Bronchial epithelial cell (primary cell): ENCODE results near the gene AFAP1L1. TPM values are rescaled to one million over a fixed set of nuclear protein-coding genes. Genes with fewer than 3 reads are reported as not detected.
A peak's percentile ranks its signal among the peaks of the same experiment; 100 is the strongest.

ENCODE experiments used
- DNase-seq: peaks from one replicate; pipeline ENCODE4 v3.0.0-alpha.2; 2010; ENCODE audit warnings: low read depth
- FAIRE-seq: peaks from 2 replicates; lab custom pipeline; 2011; peaks lifted over from hg19 to GRCh38; lab: Jason Lieb, UNC
- H3K27me3 ChIP-seq: 2 replicates; pipeline ENCODE4 v1.5.1; 2011; ENCODE audit warnings: low read length; ENCODE audit not compliant: control insufficient read depth, insufficient read depth
- H3K36me3 ChIP-seq: 2 replicates; pipeline ENCODE4 v1.5.1; 2011; ENCODE audit warnings: low read length; ENCODE audit not compliant: control insufficient read depth, insufficient read depth
- H3K4me3 ChIP-seq: 2 replicates; pipeline ENCODE4 v1.5.1; 2011; ENCODE audit warnings: mild to moderate bottlenecking, low read depth, low read length, control low read depth
- total RNA-seq: library from RNA; depleted of rRNA; stranded (reverse); fragments of >200 nt; gene quantifications from 2 replicates; pipeline ENCODE4 v1.2.1, GENCODE V29; 2014
- TF ChIP-seq, protein P1 (sequence below): IDR thresholded peaks from 2 replicates; pipeline ENCODE4 v1.5.1; 2011; ENCODE audit warnings: mild to moderate bottlenecking, moderate library complexity, low read length, control low read depth, inconsistent platforms; ENCODE audit not compliant: insufficient read depth, severe bottlenecking

AFAP1L1 gene
- total RNA-seq, 1 donor from 2014 or later, result 17.4 TPM

DNA sequence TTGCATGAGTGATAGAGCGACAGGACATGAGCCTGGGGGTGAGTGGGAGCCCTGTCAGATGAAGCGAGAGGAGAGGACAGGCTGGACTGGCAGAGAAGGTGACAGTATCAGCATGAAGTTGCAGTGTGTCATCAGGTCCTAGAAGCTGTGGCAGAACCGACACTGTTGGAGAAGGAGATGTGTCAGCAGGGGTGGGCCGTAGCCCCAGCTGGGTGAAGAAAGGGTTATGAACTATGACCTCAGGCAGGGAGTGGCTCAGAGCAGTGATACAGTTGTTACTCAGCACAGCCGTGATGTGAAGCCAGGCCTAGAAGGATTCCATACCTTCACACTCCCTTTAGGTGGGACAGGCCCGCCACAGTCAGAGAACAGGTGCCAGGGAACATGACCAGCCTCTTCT is 93.8 kb downstream of the AFAP1L1 start:
- H3K4me3 ChIP-seq, result no peak overlapping the region
- TF ChIP-seq, protein P1, sequence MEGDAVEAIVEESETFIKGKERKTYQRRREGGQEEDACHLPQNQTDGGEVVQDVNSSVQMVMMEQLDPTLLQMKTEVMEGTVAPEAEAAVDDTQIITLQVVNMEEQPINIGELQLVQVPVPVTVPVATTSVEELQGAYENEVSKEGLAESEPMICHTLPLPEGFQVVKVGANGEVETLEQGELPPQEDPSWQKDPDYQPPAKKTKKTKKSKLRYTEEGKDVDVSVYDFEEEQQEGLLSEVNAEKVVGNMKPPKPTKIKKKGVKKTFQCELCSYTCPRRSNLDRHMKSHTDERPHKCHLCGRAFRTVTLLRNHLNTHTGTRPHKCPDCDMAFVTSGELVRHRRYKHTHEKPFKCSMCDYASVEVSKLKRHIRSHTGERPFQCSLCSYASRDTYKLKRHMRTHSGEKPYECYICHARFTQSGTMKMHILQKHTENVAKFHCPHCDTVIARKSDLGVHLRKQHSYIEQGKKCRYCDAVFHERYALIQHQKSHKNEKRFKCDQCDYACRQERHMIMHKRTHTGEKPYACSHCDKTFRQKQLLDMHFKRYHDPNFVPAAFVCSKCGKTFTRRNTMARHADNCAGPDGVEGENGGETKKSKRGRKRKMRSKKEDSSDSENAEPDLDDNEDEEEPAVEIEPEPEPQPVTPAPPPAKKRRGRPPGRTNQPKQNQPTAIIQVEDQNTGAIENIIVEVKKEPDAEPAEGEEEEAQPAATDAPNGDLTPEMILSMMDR, result no peak
- no peaks in the 10 kb centered on the region for H3K27me3 ChIP-seq
- FAIRE-seq (no peak), DNase-seq (peak; percentile 43)
- no peaks in the 10 kb centered on the region for H3K36me3 ChIP-seq

DNA sequence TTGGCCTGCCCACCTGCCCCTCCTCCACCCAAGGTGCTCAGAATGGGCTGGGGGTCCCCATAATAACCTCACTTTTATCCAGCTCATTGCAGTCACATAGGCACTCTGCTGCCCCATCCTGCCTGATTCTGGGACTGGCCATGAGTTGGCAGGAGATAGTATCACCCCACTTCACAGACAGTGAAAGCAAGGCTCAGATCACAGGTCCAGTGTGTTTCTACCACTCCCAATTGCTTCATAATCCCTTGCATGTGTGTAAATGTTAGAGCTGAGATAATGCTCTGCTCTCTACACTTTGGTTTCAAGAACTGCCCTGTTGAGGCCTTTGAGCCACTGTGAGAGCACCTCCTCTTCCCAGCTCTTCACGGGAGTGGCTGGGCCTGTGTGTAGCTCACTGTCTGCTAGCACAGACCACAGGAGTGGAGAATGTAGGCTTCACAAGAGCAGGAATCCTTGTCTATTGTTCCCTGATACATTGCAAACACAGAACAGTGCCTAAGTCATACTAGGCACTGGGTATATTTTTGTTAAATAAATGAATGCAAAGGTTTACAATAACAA is 94.6 kb downstream of the AFAP1L1 start:
- no peak for FAIRE-seq
- TF ChIP-seq, protein P1, result no peak
- no peaks in the 10 kb centered on the region for H3K27me3 ChIP-seq
- H3K4me3 ChIP-seq, result no peak overlapping the region
- no peak for DNase-seq
- H3K36me3 ChIP-seq, result no peaks in the 10 kb centered on the region

DNA sequence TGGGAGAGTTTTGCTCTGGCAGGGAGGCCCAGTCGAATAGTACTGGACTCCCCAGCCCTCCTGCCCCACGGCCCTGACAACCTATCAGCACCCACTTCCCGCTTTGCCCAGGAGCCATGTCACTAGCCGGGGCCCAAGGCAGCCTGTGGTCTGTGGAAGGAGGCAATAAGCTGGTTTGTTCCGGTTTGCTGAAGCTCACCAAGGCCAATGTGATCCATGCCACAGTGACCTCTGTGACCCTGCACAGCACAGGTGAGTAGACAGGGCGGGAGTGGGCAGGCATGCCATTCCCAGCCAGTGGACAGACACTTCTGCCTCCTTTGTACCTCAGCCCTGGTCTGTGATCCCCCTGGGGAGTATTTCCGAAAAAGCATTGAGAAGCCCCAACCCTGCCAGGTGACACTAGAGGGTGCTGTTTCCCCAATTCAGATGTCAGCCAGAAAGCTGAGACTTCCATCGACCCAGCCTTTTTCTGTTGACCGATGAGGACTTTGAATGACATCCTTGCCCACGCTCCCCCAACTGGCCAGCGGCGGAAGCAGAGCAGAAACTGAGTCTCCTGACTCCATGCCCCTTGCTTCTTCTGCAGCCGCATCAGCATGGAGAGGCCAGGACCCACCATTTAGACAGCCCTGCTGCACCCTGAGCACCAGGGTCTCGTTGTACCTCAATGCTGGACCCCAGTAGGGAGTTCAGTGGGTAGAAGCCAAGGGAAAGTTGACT is 95.8 kb downstream of the AFAP1L1 start:
- DNase-seq (peak; percentile 59), FAIRE-seq (peak; percentile 43)
- H3K36me3 ChIP-seq, result no peaks in the 10 kb centered on the region
- TF ChIP-seq, protein P1, result peak; percentile 88
- H3K4me3 ChIP-seq, result no peak overlapping the region
- no peaks in the 10 kb centered on the region for H3K27me3 ChIP-seq

DNA sequence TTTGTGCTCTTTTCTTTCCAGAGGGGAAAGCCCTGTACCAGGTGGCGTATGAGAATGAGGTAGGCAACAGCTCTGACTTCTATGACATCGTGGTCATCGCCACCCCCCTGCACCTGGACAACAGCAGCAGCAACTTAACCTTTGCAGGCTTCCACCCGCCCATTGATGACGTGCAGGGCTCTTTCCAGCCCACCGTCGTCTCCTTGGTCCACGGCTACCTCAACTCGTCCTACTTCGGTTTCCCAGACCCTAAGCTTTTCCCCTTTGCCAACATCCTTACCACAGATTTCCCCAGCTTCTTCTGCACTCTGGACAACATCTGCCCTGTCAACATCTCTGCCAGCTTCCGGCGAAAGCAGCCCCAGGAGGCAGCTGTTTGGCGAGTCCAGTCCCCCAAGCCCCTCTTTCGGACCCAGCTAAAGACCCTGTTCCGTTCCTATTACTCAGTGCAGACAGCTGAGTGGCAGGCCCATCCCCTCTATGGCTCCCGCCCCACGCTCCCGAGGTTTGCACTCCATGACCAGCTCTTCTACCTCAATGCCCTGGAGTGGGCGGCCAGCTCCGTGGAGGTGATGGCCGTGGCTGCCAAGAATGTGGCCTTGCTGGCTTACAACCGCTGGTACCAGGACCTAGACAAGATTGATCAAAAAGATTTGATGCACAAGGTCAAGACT is 96.5 kb downstream of the AFAP1L1 start:
- Histone ChIP-seq H3K4me3 (no peak overlapping the region), H3K27me3 (no peaks in the 10 kb centered on the region), H3K36me3 (no peaks in the 10 kb centered on the region)
- FAIRE-seq, result no peak
- no peak for DNase-seq
- TF ChIP-seq, protein P1, result no peak

DNA sequence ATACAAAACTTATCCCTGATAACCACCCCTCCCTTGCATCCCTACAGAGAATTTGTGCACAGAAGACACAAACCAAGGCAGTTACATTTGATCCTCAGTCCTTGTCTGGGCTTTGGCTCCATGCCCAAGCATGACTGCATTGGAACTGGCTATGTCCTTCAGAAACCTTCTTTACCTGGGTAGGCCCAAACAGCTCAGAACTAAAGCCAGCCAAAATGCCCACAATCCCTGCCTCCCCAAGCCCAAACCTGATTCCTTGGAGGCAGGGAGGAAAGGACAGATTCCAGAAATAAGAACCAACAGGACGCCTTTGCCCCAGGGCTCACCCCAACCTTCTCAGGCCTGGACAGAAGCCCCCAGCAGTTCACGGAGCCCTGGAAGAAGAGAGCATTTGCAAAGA is 99.2 kb downstream of the AFAP1L1 start:
- DNase-seq (no peak), FAIRE-seq (no peak)
- H3K4me3 ChIP-seq, result no peak overlapping the region
- no peaks in the 10 kb centered on the region for H3K27me3 ChIP-seq
- TF ChIP-seq, protein P1, result no peak
- no peaks in the 10 kb centered on the region for H3K36me3 ChIP-seq
